H7 (cell line): ENCODE data around the gene TSC22D3. TPM values are rescaled to one million over a fixed set of nuclear protein-coding genes. Genes with fewer than 3 reads are reported as not detected.
"Not testable (repeated sequence)": the region's sequence is repeated elsewhere in the genome, so short reads cannot be mapped to it uniquely, and the experiment has no call there.

Source experiments
- DNase-seq: peaks from one replicate; pipeline ENCODE4 v3.0.0; 2012
- H3K27me3 ChIP-seq: 2 replicates; pipeline ENCODE4 v1.6.0; 2011; ENCODE audit warnings: mild to moderate bottlenecking, low read length; ENCODE audit not compliant: control insufficient read depth, insufficient read depth
- H3K36me3 ChIP-seq: replicated peaks from 2 replicates; pipeline ENCODE4 v1.5.1; 2011; ENCODE audit warnings: low read length; ENCODE audit not compliant: control insufficient read depth, insufficient read depth
- H3K4me3 ChIP-seq: 2 replicates; pipeline ENCODE4 v1.5.1; 2011; ENCODE audit warnings: low read depth, mild to moderate bottlenecking, control low read depth, low read length, moderate library complexity; ENCODE audit not compliant: insufficient read depth
- total RNA-seq: library from RNA; depleted of rRNA; stranded (reverse); fragments of >200 nt; shearing (Covaris generic); gene quantifications from 2 replicates; pipeline ENCODE4 v1.2.3, GENCODE V29; 2014

Gene TSC22D3
- total RNA-seq, 1 experiment from 2014 or later = 55.0 TPM

- no peak overlapping the region for H3K4me3 ChIP-seq
- H3K27me3 ChIP-seq = peaks cover 10% of the 10 kb centered on the region; the same call in 1 of the 2 replicates
- H3K36me3 ChIP-seq = no peaks in the 10 kb centered on the region
- peak; percentile 46 for DNase-seq
Measured at GRCh38 chrX:107677501-107677901, 98.1 kb downstream of the TSC22D3 start.

DNA sequence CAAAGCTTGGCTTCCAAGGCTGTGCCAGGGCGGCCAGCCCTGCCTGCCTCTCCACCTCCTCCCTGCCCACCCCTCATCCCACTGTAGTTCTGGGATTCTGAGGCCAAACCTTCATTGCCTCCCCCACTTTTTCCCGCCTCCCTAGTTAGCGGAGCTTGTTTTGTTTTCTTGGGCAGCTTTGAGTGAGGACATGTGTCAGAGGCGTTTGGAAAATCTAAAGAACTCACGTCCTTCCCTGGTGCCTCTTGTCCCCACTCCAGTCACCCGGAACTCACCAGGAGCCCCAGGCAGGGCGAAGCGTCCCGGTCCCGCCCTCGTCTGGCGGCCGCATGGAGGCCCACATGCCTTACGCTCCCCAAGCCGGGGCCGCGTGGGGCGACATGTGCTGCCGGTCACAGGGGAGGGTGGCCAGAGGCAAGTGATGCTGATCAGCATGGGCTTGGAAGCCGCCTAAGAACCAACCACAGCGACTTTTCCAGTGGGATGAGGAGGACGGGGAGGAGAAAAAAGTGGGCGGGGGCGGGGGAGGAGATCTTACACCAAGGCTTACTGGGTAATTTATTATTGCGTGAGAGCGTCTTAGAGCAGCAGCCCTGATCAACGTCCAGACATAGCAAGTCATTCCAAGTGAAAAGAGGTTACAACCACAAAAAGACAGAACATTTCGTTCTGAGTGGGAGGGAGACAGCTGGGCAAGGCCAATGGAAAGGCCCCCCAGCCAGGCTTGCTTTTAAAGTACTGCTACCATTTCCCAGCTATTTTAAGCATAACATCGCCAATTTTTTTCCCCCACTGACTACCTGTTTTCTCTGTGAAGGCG is 98.8 kb downstream of the TSC22D3 start:
- DNase-seq = peak; percentile 58
- peaks cover 10% of the 10 kb centered on the region; the same call in 1 of the 2 replicates for H3K27me3 ChIP-seq

GRCh38 chrX:107675823-107676555 is 99.6 kb downstream of the TSC22D3 start:
- no peak overlapping the region; the same call in 1 of the 2 replicates for H3K4me3 ChIP-seq
- peaks cover 10% of the 10 kb centered on the region; the same call in 1 of the 2 replicates for H3K27me3 ChIP-seq
- no peak for DNase-seq
- H3K36me3 ChIP-seq = no peaks in the 10 kb centered on the region

More for the DNA sequence above, 98.8 kb downstream of the TSC22D3 start:
- Histone ChIP-seq H3K36me3 (no peaks in the 10 kb centered on the region), H3K4me3 (peak overlapping the region; percentile 6; the same call in 1 of the 2 replicates)

DNA sequence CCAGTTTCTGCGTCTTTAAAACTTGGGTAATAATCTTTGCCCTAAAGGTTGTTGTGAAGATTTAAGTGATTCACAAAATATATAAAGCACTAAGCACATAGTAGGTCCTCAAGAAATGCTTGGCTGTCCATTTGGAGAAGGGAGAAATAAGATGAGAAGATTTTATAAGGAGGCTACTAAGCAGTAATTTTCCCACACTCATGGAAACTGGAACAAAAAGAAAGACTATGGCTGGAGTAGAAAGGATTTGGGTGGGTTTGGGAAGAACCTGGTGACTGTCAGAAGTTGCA is 100.3 kb downstream of the TSC22D3 start:
- no peak overlapping the region for H3K4me3 ChIP-seq

DNA sequence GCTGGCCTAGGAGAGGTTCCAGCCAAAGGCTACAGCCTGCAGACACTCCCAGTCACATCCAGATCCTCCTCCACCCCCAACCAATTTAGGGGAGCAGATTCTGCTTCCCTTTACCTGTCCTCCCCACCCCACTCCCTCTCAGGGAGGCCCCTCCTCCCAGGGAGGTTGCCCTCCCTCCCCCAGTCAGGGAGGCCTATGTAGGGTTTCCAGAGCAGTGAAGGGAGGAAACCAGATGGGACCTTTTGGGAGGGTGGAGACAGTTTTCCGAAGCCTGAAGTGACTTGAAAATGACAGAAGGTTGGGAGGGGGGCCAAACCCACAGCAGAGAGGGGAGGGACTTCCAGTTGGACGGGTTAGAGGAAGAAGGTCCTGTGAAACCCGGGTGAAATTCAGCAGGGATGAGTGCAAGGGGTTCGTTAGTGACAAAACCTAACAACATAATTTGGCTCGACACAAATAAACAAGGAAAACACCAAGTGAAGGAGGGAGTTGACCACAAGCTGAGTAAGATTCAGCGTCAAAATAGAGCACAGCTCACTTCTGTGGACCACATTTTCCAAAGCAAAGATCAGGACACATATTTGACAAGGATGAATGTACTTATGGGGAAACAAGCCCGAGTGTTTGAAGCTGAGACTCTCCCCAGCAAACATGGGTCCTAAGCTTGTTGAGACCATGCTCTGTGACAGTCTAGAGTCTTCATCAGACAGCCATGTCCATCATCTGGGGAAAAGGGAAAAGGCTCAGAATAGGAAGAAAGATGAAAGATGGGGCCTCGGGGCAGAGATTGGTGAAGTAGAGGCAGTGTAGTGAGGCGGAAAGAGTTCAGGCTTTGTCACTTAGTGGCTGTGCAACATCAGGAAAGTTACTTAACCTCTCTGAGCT is 100.9 kb downstream of the TSC22D3 start:
- peaks cover 10% of the 10 kb centered on the region; the same call in 1 of the 2 replicates for H3K27me3 ChIP-seq
- no peaks in the 10 kb centered on the region for H3K36me3 ChIP-seq
- DNase-seq = peak; percentile 25
- no peak overlapping the region for H3K4me3 ChIP-seq

More for the DNA sequence above, 100.3 kb downstream of the TSC22D3 start:
- Histone ChIP-seq H3K36me3 (no peaks in the 10 kb centered on the region), H3K27me3 (peaks cover 10% of the 10 kb centered on the region; the same call in 1 of the 2 replicates)
- no peak for DNase-seq

DNA sequence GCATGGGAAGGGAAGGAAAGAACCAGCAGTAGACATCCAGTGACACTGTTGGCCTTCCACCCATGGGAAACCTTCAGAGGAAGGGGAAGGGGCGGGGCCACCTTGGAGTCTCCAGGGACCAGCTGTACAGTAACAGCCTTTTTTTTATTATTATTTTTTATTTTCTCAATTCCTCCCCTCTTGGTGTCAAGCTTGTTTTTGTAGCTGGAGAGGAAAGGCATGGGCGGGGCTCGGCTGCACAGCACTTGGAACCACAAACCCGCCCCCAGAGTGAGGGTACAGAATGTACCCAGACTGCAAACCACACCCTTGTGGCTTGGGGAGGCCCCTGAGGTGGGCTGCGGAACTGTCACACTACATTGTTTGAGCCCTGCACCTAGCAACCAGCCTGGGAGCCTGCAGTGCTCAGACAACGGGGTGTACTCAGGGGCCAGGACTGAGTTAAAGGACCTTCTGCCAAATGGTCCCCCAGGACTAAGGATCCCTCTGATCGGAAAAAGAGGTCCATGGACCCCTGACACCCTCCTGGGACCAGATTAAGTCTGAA is 101.6 kb downstream of the TSC22D3 start:
- H3K36me3 ChIP-seq = no peaks in the 10 kb centered on the region
- DNase-seq = peak; percentile 40
- peaks cover 10% of the 10 kb centered on the region; the same call in 1 of the 2 replicates for H3K27me3 ChIP-seq
- no peak overlapping the region for H3K4me3 ChIP-seq

DNA sequence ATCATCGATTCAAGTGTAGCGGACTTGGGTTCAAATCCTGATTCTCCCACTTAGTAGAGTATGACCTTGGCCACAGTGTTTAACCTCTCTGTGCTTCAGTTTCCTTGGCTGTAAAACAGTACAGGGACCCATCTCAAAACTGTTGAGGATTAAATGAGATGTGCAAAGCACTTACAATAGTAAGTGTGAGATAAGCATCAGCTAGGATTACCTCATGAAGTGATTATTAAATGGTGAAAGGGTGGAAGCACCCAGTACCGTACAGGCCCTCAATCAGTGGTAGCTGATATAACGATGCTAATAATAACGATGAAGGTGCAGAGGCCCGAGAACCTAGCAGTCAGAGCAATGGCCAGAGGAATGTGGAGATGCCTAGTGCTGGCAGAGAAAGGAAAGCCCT is 102.2 kb downstream of the TSC22D3 start:
- Histone ChIP-seq H3K27me3 (peaks cover 8% of the 10 kb centered on the region; the same call in 1 of the 2 replicates), H3K4me3 (no peak overlapping the region), H3K36me3 (no peaks in the 10 kb centered on the region)
- no peak for DNase-seq

- Histone ChIP-seq H3K36me3 (no peaks in the 10 kb centered on the region), H3K27me3 (peaks cover 4% of the 10 kb centered on the region; the same call in 1 of the 2 replicates), H3K4me3 (no peak overlapping the region)
- DNase-seq = peak; percentile 75
Measured at GRCh38 chrX:107672955-107673378, 102.6 kb downstream of the TSC22D3 start.

GRCh38 chrX:107671256-107671655 is 104.3 kb downstream of the TSC22D3 start:
- H3K4me3 ChIP-seq, H3K36me3 ChIP-seq, DNase-seq, H3K27me3 ChIP-seq: not testable (repeated sequence)

- no peak overlapping the region for H3K4me3 ChIP-seq
- H3K27me3 ChIP-seq = no peaks in the 10 kb centered on the region; the same call in 1 of the 2 replicates
- H3K36me3 ChIP-seq = no peaks in the 10 kb centered on the region
- no peak for DNase-seq
Measured at GRCh38 chrX:107669885-107670628, 105.5 kb downstream of the TSC22D3 start.

DNA sequence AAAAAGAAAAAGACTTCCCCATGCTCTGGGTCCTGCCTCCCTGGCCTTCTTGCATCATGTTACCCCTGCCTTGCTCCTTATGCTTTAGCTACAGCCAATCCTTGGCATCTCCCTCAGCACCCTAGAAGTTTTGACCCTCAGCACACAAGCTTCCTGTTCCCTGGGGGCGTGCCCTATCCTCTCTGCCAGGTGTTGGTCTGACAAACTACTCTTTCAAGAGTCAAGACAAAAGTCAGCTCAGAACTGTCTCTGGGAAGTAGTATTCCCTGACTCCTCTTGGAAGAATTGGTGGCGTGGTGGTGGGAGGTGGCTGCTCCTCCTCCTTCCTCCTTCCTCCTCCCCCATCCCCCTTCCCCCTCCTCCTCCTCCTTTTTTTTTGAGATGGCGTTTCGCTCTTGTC is 106.3 kb downstream of the TSC22D3 start:
- Histone ChIP-seq H3K4me3 (no peak overlapping the region), H3K27me3 (no peaks in the 10 kb centered on the region), H3K36me3 (no peaks in the 10 kb centered on the region)
- DNase-seq = peak; percentile 28

DNA sequence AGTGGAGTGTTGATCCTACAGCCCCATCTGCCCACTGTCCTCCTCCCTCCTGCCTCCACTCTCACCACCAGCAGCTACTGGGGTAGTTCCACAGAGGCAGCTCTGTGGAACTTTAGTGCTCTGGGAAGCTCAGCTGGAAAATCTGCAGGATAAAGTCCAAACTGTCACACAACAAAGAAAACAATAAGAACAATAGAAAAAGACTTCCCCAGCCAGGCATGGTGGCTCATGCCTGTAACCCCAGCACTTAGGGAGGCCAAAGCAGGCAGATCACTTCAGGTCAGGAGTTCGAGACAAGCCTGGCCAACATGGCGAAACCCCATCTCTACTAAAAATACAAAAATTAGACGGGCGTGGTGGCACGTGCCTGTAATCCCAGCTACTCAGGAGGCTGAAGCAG is 106.9 kb downstream of the TSC22D3 start:
- not testable (repeated sequence) for H3K36me3 ChIP-seq, H3K27me3 ChIP-seq, H3K4me3 ChIP-seq, DNase-seq

- Histone ChIP-seq H3K36me3 (no peaks in the 10 kb centered on the region), H3K4me3 (no peak overlapping the region), H3K27me3 (no peaks in the 10 kb centered on the region)
- DNase-seq = no peak
Measured at GRCh38 chrX:107667426-107667825, 108.2 kb downstream of the TSC22D3 start.
